GM18505 (cell line): Measurements from ENCODE around the gene MED8.

Experiments used
- ATAC-seq: cut with Tn5 transposase; IDR thresholded peaks from one replicate; pipeline ENCODE4 v1.9.1; 2021; ENCODE audit not compliant: unreplicated experiment
- POLR2A ChIP-seq: IDR thresholded peaks from 4 replicates; pipeline ENCODE4 v1.6.1; 2011; ENCODE audit warnings: borderline replicate concordance; ENCODE audit not compliant: insufficient read depth, insufficient read length; ENCODE audit errors: extremely low read depth

The MED8 gene

GRCh38 chr1:43365678-43366077 lies 23.9 kb downstream of the MED8 start:
- TF ChIP-seq POLR2A: no peak
- ATAC-seq: no peak

GRCh38 chr1:43363935-43364525 lies 25.6 kb downstream of the MED8 start:
- TF ChIP-seq POLR2A: no peak

GRCh38 chr1:43363283-43363934 lies 26.2 kb downstream of the MED8 start:
- TF ChIP-seq POLR2A: no peak
- no peak for ATAC-seq

More at GRCh38 chr1:43363935-43364525, 25.6 kb downstream of the MED8 start:
- no peak for ATAC-seq

GRCh38 chr1:43360616-43361015 lies 29.0 kb downstream of the MED8 start:
- no peak for ATAC-seq
- TF ChIP-seq POLR2A: no peak

- ATAC-seq: no peak
- TF ChIP-seq POLR2A: no peak
Measured at GRCh38 chr1:43359696-43360095, 29.9 kb downstream of the MED8 start.

GRCh38 chr1:43358746-43359693 lies 30.6 kb downstream of the MED8 start, which contains the start of gene CDC20:
Gene CDC20, plus strand, starts transcription at chr1:43358981. Its CDS starts 235 bp downstream, at chr1:43359216.
- ATAC-seq: peak; percentile 91
- peak; percentile 83 for TF ChIP-seq POLR2A

GRCh38 chr1:43358121-43358745 lies 31.4 kb downstream of the MED8 start:
- ATAC-seq: peak; percentile 13
- TF ChIP-seq POLR2A: peak; percentile 70

GRCh38 chr1:43357251-43357650 lies 32.3 kb downstream of the MED8 start:
- TF ChIP-seq POLR2A: no peak
- no peak for ATAC-seq

GRCh38 chr1:43354936-43355335 lies 34.7 kb downstream of the MED8 start:
- TF ChIP-seq POLR2A: no peak
- ATAC-seq: no peak

- TF ChIP-seq POLR2A: no peak
- ATAC-seq: no peak
Measured at GRCh38 chr1:43354471-43354870, 35.1 kb downstream of the MED8 start.

GRCh38 chr1:43352881-43353280 lies 36.7 kb downstream of the MED8 start:
- ATAC-seq: no peak
- TF ChIP-seq POLR2A: no peak

GRCh38 chr1:43352351-43352705 lies 37.3 kb downstream of the MED8 start:
- ATAC-seq: no peak
- TF ChIP-seq POLR2A: no peak
